ENCODE data around the gene PARD3.

GRCh38 chr10:34423673-34424625, 391.1 kb downstream of the PARD3 start:
- TF ChIP-seq CTCF (IDR thresholded peaks at IDR 0.05) (no peak), POLR2A (IDR thresholded peaks at IDR 0.05) (no peak), EP300 (IDR thresholded peaks at IDR 0.05) (no peak)
